Type B pancreatic cell (in vitro differentiated cells): ENCODE measurements around the gene TMEM181. TPM values are rescaled to one million over a fixed set of nuclear protein-coding genes. Genes with fewer than 3 reads are reported as not detected.
A peak's percentile ranks its signal among the peaks of the same experiment; 100 is the strongest.

Experiments used
- DNase-seq: peaks from one replicate; pipeline ENCODE4 v3.0.0; 2021; ENCODE audit warnings: mixed read lengths; ENCODE audit not compliant: unreplicated experiment; ENCODE audit errors: extremely low spot score
- H3K27ac Mint-ChIP-seq: 2 replicates; pipeline ENCODE4 v1.8.0; 2021; ENCODE audit warnings: mild to moderate bottlenecking, mixed read lengths
- H3K27me3 Mint-ChIP-seq: 2 replicates; pipeline ENCODE4 v1.8.0; 2021; ENCODE audit warnings: mixed read lengths
- H3K36me3 Mint-ChIP-seq: 2 replicates; pipeline ENCODE4 v1.8.0; 2021; ENCODE audit warnings: mixed read lengths
- H3K4me1 Mint-ChIP-seq: one replicate; pipeline ENCODE4 v1.8.0; 2021; ENCODE audit warnings: mixed read lengths; ENCODE audit not compliant: unreplicated experiment
- H3K4me3 Mint-ChIP-seq: 2 replicates; pipeline ENCODE4 v1.8.0; 2021; ENCODE audit warnings: mild to moderate bottlenecking, mixed read lengths
- H3K9me3 Mint-ChIP-seq: 2 replicates; pipeline ENCODE4 v1.8.0; 2021; ENCODE audit warnings: mixed read lengths
- total RNA-seq: library from RNA; stranded (reverse); gene quantifications from 2 replicates; pipeline ENCODE4 v1.2.1, GENCODE V29; 2021; ENCODE audit warnings: low replicate concordance
- TF ChIP-seq, protein P1 (sequence below): fragments of 200-600 bp; sonication (generic); conservative IDR thresholded peaks from 2 replicates; pipeline ENCODE4 v1.5.0; 2021; ENCODE audit warnings: antibody characterized with exemption, mild to moderate bottlenecking

Gene TMEM181
- total RNA-seq, 1 donor from 2014 or later = 26.3 TPM

DNA sequence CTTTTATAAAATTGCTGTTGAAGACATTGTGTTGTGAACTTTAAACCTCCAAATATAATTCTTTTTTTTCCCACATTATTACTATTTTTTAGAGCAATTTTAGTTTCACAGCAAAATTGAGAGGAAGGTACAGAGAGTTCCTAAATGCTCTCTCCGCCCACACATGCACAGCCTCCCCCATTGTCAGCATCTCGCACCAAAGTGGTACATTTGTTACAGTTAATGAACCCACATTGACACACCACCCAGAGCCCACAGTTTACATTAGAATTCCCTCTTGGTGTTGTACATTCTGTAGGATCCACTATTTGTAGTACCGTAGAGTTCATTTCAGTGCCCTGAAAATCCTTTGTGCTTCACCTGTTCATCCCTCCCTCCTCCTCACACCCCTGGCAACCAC is 33.8 kb downstream of the TMEM181 start:
- H3K9me3 Mint-ChIP-seq = no peaks in the 10 kb centered on the region
- DNase-seq = no peak
- peaks cover 33% of the 10 kb centered on the region for H3K36me3 Mint-ChIP-seq
- H3K4me1 Mint-ChIP-seq = no peaks in the 10 kb centered on the region
- no peak overlapping the region for H3K4me3 Mint-ChIP-seq
- no peaks in the 10 kb centered on the region for H3K27me3 Mint-ChIP-seq
- TF ChIP-seq, protein P1, sequence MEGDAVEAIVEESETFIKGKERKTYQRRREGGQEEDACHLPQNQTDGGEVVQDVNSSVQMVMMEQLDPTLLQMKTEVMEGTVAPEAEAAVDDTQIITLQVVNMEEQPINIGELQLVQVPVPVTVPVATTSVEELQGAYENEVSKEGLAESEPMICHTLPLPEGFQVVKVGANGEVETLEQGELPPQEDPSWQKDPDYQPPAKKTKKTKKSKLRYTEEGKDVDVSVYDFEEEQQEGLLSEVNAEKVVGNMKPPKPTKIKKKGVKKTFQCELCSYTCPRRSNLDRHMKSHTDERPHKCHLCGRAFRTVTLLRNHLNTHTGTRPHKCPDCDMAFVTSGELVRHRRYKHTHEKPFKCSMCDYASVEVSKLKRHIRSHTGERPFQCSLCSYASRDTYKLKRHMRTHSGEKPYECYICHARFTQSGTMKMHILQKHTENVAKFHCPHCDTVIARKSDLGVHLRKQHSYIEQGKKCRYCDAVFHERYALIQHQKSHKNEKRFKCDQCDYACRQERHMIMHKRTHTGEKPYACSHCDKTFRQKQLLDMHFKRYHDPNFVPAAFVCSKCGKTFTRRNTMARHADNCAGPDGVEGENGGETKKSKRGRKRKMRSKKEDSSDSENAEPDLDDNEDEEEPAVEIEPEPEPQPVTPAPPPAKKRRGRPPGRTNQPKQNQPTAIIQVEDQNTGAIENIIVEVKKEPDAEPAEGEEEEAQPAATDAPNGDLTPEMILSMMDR = no peak
- H3K27ac Mint-ChIP-seq = no peak overlapping the region

- Mint-ChIP-seq H3K27ac (no peak overlapping the region), H3K4me1 (no peaks in the 10 kb centered on the region), H3K9me3 (no peaks in the 10 kb centered on the region), H3K36me3 (peaks cover 22% of the 10 kb centered on the region), H3K4me3 (no peak overlapping the region), H3K27me3 (no peaks in the 10 kb centered on the region)
- TF ChIP-seq, protein P1 = peak; percentile 57
- no peak for DNase-seq
Observed at GRCh38 chr6:158595223-158595622, 35.3 kb downstream of the TMEM181 start.

DNA sequence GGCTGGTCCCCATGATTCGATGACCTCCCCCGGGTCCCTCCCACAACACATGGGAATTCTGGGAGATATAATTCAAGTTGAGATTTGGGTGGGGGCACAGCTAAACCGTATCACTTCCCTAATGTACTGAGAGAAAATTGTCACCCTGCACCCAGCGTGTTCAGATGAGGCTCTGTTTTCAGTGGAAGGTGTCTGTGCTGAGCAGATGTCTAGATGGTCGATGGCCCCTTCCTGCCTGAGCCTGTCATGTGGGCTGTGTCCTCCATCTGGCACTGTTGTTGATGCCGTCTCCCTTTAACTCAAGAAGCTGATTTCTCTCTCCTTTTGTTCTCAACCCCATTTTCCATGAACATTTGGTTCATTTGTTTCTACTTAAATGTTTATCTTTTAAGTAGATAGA is 37.0 kb downstream of the TMEM181 start:
- Mint-ChIP-seq H3K27me3 (no peaks in the 10 kb centered on the region), H3K4me1 (no peaks in the 10 kb centered on the region), H3K9me3 (no peaks in the 10 kb centered on the region), H3K27ac (peak overlapping the region; percentile 57), H3K4me3 (no peak overlapping the region), H3K36me3 (peaks cover 16% of the 10 kb centered on the region)
- TF ChIP-seq, protein P1 = no peak
- DNase-seq = no peak

DNA sequence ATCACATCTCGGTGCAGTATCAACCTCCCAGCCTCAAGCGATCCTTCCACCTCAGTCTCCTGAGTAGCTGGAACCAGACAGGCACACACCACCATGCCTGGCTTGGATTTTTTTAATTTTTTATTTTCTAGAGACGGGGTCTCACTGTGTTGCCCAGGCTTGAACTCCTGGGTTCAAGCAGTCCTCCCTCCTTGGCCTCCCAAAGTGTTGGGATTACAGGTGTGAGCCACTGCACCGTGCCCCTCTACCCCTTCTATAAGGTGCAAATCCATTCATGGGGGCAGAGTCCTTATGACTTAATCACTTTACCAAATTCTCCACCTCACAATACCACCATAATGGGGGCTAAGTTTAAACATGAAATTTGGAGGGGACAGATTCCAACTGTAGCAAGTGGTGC is 37.7 kb downstream of the TMEM181 start:
- no peaks in the 10 kb centered on the region for H3K27me3 Mint-ChIP-seq
- no peaks in the 10 kb centered on the region for H3K9me3 Mint-ChIP-seq
- H3K4me1 Mint-ChIP-seq = no peaks in the 10 kb centered on the region
- TF ChIP-seq, protein P1 = no peak
- no peak for DNase-seq
- peaks cover 19% of the 10 kb centered on the region for H3K36me3 Mint-ChIP-seq
- H3K4me3 Mint-ChIP-seq = no peak overlapping the region
- H3K27ac Mint-ChIP-seq = no peak overlapping the region

GRCh38 chr6:158599635-158600034 is 39.7 kb downstream of the TMEM181 start:
- Mint-ChIP-seq H3K4me1 (no peaks in the 10 kb centered on the region), H3K36me3 (peaks cover 16% of the 10 kb centered on the region), H3K27ac (no peak overlapping the region), H3K9me3 (no peaks in the 10 kb centered on the region), H3K4me3 (no peak overlapping the region), H3K27me3 (no peaks in the 10 kb centered on the region)
- DNase-seq = no peak
- TF ChIP-seq, protein P1 = no peak
